ENCODE results near the gene TNNT3. TPM values are rescaled to one million over a fixed set of nuclear protein-coding genes. Genes with fewer than 3 reads are reported as not detected.

TNNT3 gene
- total and polyA plus RNA-seq, 2 of the 4 experiments (the other 2 are of a cell fraction) = not detected

DNA sequence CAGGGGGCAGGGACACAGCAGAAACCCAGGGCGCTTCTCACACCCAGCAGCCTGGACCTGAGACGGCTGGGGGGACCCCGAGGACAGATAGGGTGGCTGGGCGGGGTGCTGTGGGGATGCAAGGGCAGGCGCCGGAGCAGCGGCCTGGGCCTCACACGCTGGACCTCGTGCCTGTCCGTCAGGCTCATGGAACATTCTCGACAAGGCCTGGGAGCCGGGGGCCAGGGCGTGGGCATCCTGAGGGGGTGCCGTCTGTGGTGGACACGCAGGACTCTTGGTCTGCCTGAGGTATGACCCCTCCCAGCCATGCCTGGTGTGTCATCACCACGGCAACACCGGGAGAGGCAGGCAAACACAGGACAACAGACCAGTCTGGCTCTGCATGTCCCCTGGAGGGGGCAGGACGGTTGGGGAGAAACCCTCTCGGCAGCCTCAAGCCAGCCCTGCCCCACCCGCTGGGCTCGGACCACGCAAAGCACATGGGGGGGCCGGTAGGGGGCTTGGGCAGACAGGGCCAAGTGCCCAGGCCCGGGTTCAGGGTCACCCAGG lies 49.0 kb downstream of the TNNT3 start:
- Histone ChIP-seq H3K9ac (ENCODE audit: low read depth, low read length) (no peak overlapping the region), H3K4me1 (ENCODE audit: control insufficient read depth, insufficient read depth, low read length) (no peaks in the 10 kb centered on the region), H3K4me2 (ENCODE audit: low read depth, low read length) (no peak overlapping the region), H4K8ac (ENCODE audit: low read depth in 2 of 2, low read length in 2 of 2) (no peak overlapping the region), H3K18ac (ENCODE audit: low read depth, low read length) (no peak overlapping the region), H3K9me3 (ENCODE audit: control insufficient read depth, insufficient read depth, low read length) (no peaks in the 10 kb centered on the region), H4K20me1 (ENCODE audit: insufficient read depth, low read length) (no peaks in the 10 kb centered on the region), H3K79me1 (ENCODE audit: low read depth in 1 of 2, low read length in 2 of 2) (no peaks in the 10 kb centered on the region), H2BK20ac (ENCODE audit: low read depth, low read length) (no peak overlapping the region), H2AK9ac (replicated peaks; ENCODE audit: low read depth, low read length, poor library complexity) (no peak overlapping the region), H2BK120ac (ENCODE audit: low read depth, low read length) (no peak overlapping the region), H3K56ac (ENCODE audit: extremely low read depth, insufficient read depth, low read length) (no peak overlapping the region), H3K9me1 (ENCODE audit: insufficient read depth, low read length) (no peaks in the 10 kb centered on the region), H3K27me3 (ENCODE audit: control insufficient read depth, insufficient read depth, low read length) (no peaks in the 10 kb centered on the region), H3K36me3 (ENCODE audit: control insufficient read depth, insufficient read depth, low read length) (no peaks in the 10 kb centered on the region), H3K4ac (ENCODE audit: low read depth, low read length) (no peak overlapping the region), H3K27ac (ENCODE audit: insufficient read depth, low read length) (no peak overlapping the region), H3K23ac (ENCODE audit: low read depth, low read length) (no peak overlapping the region), H2AK5ac (ENCODE audit: low read depth, low read length) (no peak overlapping the region), H3K14ac (replicated peaks; ENCODE audit: low read depth, low read length) (no peak overlapping the region), H2BK15ac (ENCODE audit: low read depth, low read length) (no peak overlapping the region), H3K4me3 (ENCODE audit: insufficient read depth, low read depth, low read length) (no peak overlapping the region), H4K5ac (ENCODE audit: low read depth, low read length) (no peak overlapping the region), H4K91ac (ENCODE audit: insufficient read depth, low read depth, low read length) (no peak overlapping the region), H2BK5ac (ENCODE audit: low read depth, low read length, poor library complexity, severe bottlenecking) (no peak overlapping the region), H2AFZ (replicated peaks; ENCODE audit: low read length, poor library complexity) (no peak overlapping the region)
- intact Hi-C loops (cut with micrococcal nuclease) (no loop called here), in situ Hi-C loops (cut with MboI; ENCODE audit: low sequenced_read_pairs) (no loop called here), dilution Hi-C loops (cut with HindIII; ENCODE audit: low sequenced_read_pairs, unreplicated experiment) (no loop called here)
- DNase-seq (no peak), ATAC-seq (ENCODE audit: low read depth) (no peak; the same call in 1 of the 2 replicates)
- no CpG with 5 or more reads among the region's 24 CpGs for WGBS, 2 experiments (ENCODE audit: extremely low coverage in 2 of 2, insufficient read length in 1 of 2)
- no TSS peak for BruUV-seq (replicated peaks)
- TF ChIP-seq CHD1 (IDR thresholded peaks at IDR 0.05; ENCODE audit: low read depth, low read length) (no peak), MAZ (IDR thresholded peaks at IDR 0.05; ENCODE audit: borderline replicate concordance, low read depth, low read length) (no peak), POLR2A (IDR thresholded peaks at IDR 0.05; ENCODE audit: low read depth, low read length) (no peak), FOS (IDR thresholded peaks at IDR 0.05; ENCODE audit: low read depth, low read length) (no peak), CEBPB (IDR thresholded peaks at IDR 0.05; ENCODE audit: low read depth, low read length) (no peak), MXI1 (IDR thresholded peaks at IDR 0.05; ENCODE audit: borderline replicate concordance, low read depth, low read length) (no peak), RCOR1 (IDR thresholded peaks at IDR 0.05; ENCODE audit: insufficient replicate concordance, low read length) (no peak), NFE2L2 (IDR thresholded peaks at IDR 0.05; ENCODE audit: low read depth, low read length) (no peak), RAD21 (IDR thresholded peaks at IDR 0.05; ENCODE audit: low read length) (no peak), MAFK (IDR thresholded peaks at IDR 0.05; ENCODE audit: low read depth, low read length) (no peak), BHLHE40 (IDR thresholded peaks at IDR 0.05; ENCODE audit: low read depth, low read length) (no peak), SMC3 (IDR thresholded peaks at IDR 0.05; ENCODE audit: low read depth, low read length) (no peak), RFX5 (IDR thresholded peaks at IDR 0.05; ENCODE audit: low read depth, low read length) (no peak)
- TF ChIP-seq, protein P1, sequence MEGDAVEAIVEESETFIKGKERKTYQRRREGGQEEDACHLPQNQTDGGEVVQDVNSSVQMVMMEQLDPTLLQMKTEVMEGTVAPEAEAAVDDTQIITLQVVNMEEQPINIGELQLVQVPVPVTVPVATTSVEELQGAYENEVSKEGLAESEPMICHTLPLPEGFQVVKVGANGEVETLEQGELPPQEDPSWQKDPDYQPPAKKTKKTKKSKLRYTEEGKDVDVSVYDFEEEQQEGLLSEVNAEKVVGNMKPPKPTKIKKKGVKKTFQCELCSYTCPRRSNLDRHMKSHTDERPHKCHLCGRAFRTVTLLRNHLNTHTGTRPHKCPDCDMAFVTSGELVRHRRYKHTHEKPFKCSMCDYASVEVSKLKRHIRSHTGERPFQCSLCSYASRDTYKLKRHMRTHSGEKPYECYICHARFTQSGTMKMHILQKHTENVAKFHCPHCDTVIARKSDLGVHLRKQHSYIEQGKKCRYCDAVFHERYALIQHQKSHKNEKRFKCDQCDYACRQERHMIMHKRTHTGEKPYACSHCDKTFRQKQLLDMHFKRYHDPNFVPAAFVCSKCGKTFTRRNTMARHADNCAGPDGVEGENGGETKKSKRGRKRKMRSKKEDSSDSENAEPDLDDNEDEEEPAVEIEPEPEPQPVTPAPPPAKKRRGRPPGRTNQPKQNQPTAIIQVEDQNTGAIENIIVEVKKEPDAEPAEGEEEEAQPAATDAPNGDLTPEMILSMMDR (conservative IDR thresholded peaks at IDR 0.05; ENCODE audit: low read depth, low read length) = no peak
- TF ChIP-seq, protein P2, sequence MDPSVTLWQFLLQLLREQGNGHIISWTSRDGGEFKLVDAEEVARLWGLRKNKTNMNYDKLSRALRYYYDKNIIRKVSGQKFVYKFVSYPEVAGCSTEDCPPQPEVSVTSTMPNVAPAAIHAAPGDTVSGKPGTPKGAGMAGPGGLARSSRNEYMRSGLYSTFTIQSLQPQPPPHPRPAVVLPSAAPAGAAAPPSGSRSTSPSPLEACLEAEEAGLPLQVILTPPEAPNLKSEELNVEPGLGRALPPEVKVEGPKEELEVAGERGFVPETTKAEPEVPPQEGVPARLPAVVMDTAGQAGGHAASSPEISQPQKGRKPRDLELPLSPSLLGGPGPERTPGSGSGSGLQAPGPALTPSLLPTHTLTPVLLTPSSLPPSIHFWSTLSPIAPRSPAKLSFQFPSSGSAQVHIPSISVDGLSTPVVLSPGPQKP (IDR thresholded peaks at IDR 0.05; ENCODE audit: borderline replicate concordance, low read depth, low read length) = no peak
- TF ChIP-seq, protein P3, sequence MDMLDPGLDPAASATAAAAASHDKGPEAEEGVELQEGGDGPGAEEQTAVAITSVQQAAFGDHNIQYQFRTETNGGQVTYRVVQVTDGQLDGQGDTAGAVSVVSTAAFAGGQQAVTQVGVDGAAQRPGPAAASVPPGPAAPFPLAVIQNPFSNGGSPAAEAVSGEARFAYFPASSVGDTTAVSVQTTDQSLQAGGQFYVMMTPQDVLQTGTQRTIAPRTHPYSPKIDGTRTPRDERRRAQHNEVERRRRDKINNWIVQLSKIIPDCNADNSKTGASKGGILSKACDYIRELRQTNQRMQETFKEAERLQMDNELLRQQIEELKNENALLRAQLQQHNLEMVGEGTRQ (IDR thresholded peaks at IDR 0.05; ENCODE audit: low read depth, low read length) = no peak
- POLR2A ChIA-PET (ENCODE audit: unreplicated experiment) = no interaction called here
- CTCF ChIA-PET = no interaction called here

Data from IMR-90 (cell line).